Hepatocyte (in vitro differentiated cells): ENCODE measurements around the gene GALNT13.

Source experiments
- CTCF ChIP-seq: fragments of 200-600 bp; sonication (generic); IDR thresholded peaks from 2 replicates; pipeline ENCODE4 v1.5.1; 2016; ENCODE audit warnings: antibody characterized with exemption, mild to moderate bottlenecking; ENCODE audit not compliant: poor library complexity
- EZH2 ChIP-seq: fragments of 200-600 bp; sonication (generic); IDR thresholded peaks from 2 replicates; pipeline ENCODE4 v1.6.1; 2016; ENCODE audit warnings: antibody characterized with exemption, mild to moderate bottlenecking, borderline replicate concordance
- EZH2phosphoT487 ChIP-seq: fragments of 200-600 bp; sonication (generic); IDR thresholded peaks from one replicate; pipeline ENCODE4 v1.6.1; 2018; ENCODE audit warnings: antibody characterized with exemption, mild to moderate bottlenecking, low read depth, moderate library complexity; ENCODE audit not compliant: unreplicated experiment, severe bottlenecking

GRCh38 chr2:154408786-154409185 lies 537.1 kb downstream of the GALNT13 start:
- TF ChIP-seq CTCF (no peak), EZH2 (no peak), EZH2phosphoT487 (no peak)
